Measurements from ENCODE around the gene F11R.
"Not testable (repeated sequence)": the region's sequence is repeated elsewhere in the genome, so short reads cannot be mapped to it uniquely, and the experiment has no call there.

F11R gene

GRCh38 chr1:161009602-161010211 is 11.2 kb downstream of the F11R start:
- no peak for DNase-seq

- DNase-seq: no peak
Measured at GRCh38 chr1:161008869-161009510, 12.0 kb downstream of the F11R start.

GRCh38 chr1:161007369-161007768 is 13.6 kb downstream of the F11R start:
- DNase-seq: no peak

GRCh38 chr1:161006563-161006962 is 14.4 kb downstream of the F11R start:
- DNase-seq: no peak

- DNase-seq: no peak
Measured at GRCh38 chr1:161001525-161001924, 19.4 kb downstream of the F11R start.

GRCh38 chr1:161000736-161001480 is 20.0 kb downstream of the F11R start:
- no peak for DNase-seq

- DNase-seq: no peak
Measured at GRCh38 chr1:160999376-160999775, 21.6 kb downstream of the F11R start.

- DNase-seq: peak; percentile 7
Measured at GRCh38 chr1:160997323-160998038, 23.5 kb downstream of the F11R start.

GRCh38 chr1:160996178-160996577 is 24.8 kb downstream of the F11R start:
- no peak for DNase-seq

- DNase-seq: peak; percentile 19
Measured at GRCh38 chr1:160993544-160994193, 27.3 kb downstream of the F11R start.

GRCh38 chr1:160992036-160992435 is 28.9 kb downstream of the F11R start:
- DNase-seq: not testable (repeated sequence)

- no peak for DNase-seq
Measured at GRCh38 chr1:160987359-160988050, 33.4 kb downstream of the F11R start.

GRCh38 chr1:160985723-160986122 is 35.2 kb downstream of the F11R start:
- no peak for DNase-seq

- DNase-seq: no peak
Measured at GRCh38 chr1:160981584-160982411, 39.2 kb downstream of the F11R start.

- DNase-seq: no peak
Measured at GRCh38 chr1:160979286-160979685, 41.7 kb downstream of the F11R start.

- DNase-seq: peak; percentile 26
Measured at GRCh38 chr1:160978510-160978927, 42.4 kb downstream of the F11R start.

- DNase-seq: no peak
Measured at GRCh38 chr1:160975026-160975425, 45.9 kb downstream of the F11R start.

GRCh38 chr1:160973491-160973890 is 47.5 kb downstream of the F11R start:
- no peak for DNase-seq

GRCh38 chr1:160972939-160973338 is 48.0 kb downstream of the F11R start:
- DNase-seq: no peak

- no peak for DNase-seq
Measured at GRCh38 chr1:160971618-160972056, 49.3 kb downstream of the F11R start.

- no peak for DNase-seq
Measured at GRCh38 chr1:160963521-160963920, 57.4 kb downstream of the F11R start.
